ENCODE measurements around the gene UTP20. TPM values are rescaled to one million over a fixed set of nuclear protein-coding genes. Genes with fewer than 3 reads are reported as not detected.
"Not testable (repeated sequence)": the region's sequence is repeated elsewhere in the genome, so short reads cannot be mapped to it uniquely, and the experiment has no call there.

Gene UTP20
- total RNA-seq, 1 donor from 2014 or later, result 19.3 TPM

DNA sequence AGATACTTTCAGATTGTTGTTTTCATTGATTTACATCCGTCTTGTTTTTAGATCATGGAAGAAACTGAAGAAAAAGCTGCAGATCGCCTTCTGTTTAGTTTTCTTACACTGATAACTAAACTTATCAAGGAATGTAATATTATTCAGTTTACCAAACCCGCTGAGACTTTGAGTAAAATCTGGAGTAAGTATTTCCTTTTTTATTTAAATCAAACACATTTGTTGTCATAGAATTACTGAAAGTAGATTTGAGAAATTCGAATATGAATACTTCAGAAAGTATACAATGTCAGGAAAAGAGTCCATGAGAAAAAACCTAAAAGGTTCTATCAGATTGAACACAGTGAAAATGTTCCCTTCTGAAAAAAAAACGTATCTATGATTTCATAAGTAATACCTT is 95.7 kb downstream of the UTP20 start:
- no peak overlapping the region for H3K27ac ChIP-seq (ENCODE audit: low read depth, low read length)
- FAIRE-seq, result no peak

DNA sequence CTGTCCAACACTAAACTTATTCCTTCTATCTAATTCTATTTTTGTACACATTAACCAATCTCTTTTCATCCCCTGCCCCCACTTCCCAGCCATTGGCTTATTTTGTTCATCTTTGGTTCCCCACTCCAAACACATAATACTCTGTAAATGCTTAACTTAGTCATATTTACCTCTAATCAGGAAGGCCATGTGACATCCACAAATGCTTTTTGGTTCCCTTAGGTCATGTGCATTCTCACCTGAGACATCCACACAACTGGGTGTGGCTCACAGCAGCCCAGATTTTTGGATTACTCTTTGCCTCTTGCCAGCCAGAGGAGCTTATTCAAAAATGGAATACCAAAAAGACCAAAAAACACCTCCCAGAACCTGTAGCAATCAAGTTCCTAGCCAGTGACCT is 99.2 kb downstream of the UTP20 start:
- peaks cover 47% of the 10 kb centered on the region for H3K36me3 ChIP-seq (ENCODE audit: insufficient read depth, low read length)
- H3K4me1 Mint-ChIP-seq (ENCODE audit: low read depth, unreplicated experiment), result no peaks in the 10 kb centered on the region
- no peak for FAIRE-seq

More for the DNA sequence above, 95.7 kb downstream of the UTP20 start:
- DNase-seq (ENCODE audit: low read depth), result no peak
- Histone ChIP-seq H3K4me1 (ENCODE audit: insufficient read depth, low read length) (no peaks in the 10 kb centered on the region), H4K20me1 (ENCODE audit: insufficient read depth, low read length) (no peaks in the 10 kb centered on the region), H3K27me3 (ENCODE audit: insufficient read depth, low read length) (no peaks in the 10 kb centered on the region), H3K9ac (ENCODE audit: low read length) (no peak overlapping the region), H3K9me3 (ENCODE audit: insufficient read depth, low read depth, low read length) (no peaks in the 10 kb centered on the region), H3K4me3 (ENCODE audit: insufficient read depth, low read depth, low read length) (no peak overlapping the region), H3K36me3 (ENCODE audit: insufficient read depth, low read length) (peaks cover 53% of the 10 kb centered on the region), H3K79me2 (ENCODE audit: insufficient read depth, low read length) (no peaks in the 10 kb centered on the region), H3K4me2 (ENCODE audit: low read length) (no peak overlapping the region), H2AFZ (ENCODE audit: low read depth, low read length) (no peak overlapping the region)
- Mint-ChIP-seq H3K36me3 (ENCODE audit: low read depth, unreplicated experiment) (peaks cover 22% of the 10 kb centered on the region), H3K4me3 (ENCODE audit: unreplicated experiment) (no peak overlapping the region), H3K4me1 (ENCODE audit: low read depth, unreplicated experiment) (peaks cover 3% of the 10 kb centered on the region), H3K9me3 (ENCODE audit: unreplicated experiment) (no peaks in the 10 kb centered on the region), H3K27me3 (ENCODE audit: low read depth, unreplicated experiment) (no peaks in the 10 kb centered on the region), H3K27ac (ENCODE audit: unreplicated experiment) (no peak overlapping the region)
- TF ChIP-seq EZH2 (IDR thresholded peaks at IDR 0.05; ENCODE audit: insufficient read depth, low read length), result no peak
- TF ChIP-seq, protein P1, sequence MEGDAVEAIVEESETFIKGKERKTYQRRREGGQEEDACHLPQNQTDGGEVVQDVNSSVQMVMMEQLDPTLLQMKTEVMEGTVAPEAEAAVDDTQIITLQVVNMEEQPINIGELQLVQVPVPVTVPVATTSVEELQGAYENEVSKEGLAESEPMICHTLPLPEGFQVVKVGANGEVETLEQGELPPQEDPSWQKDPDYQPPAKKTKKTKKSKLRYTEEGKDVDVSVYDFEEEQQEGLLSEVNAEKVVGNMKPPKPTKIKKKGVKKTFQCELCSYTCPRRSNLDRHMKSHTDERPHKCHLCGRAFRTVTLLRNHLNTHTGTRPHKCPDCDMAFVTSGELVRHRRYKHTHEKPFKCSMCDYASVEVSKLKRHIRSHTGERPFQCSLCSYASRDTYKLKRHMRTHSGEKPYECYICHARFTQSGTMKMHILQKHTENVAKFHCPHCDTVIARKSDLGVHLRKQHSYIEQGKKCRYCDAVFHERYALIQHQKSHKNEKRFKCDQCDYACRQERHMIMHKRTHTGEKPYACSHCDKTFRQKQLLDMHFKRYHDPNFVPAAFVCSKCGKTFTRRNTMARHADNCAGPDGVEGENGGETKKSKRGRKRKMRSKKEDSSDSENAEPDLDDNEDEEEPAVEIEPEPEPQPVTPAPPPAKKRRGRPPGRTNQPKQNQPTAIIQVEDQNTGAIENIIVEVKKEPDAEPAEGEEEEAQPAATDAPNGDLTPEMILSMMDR (IDR thresholded peaks at IDR 0.05; ENCODE audit: insufficient read depth, low read depth, low read length), result no peak

DNA sequence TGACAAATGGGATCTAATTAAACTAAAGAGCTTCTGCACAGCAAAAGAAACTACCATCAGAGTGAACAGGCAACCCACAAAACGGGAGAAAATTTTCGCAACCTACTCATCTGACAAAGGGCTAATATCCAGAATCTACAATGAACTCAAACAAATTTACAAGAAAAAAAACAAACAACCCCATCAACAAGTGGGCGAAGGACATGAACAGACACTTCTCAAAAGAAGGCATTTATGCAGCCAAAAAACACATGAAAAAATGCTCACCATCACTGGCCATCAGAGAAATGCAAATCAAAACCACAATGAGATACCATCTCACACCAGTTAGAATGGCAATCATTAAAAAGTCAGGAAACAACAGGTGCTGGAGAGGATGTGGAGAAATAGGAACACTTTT is 111.3 kb downstream of the UTP20 start:
- H3K4me3 Mint-ChIP-seq (ENCODE audit: unreplicated experiment); H3K27ac ChIP-seq (ENCODE audit: low read depth, low read length); H3K27me3 Mint-ChIP-seq (ENCODE audit: low read depth, unreplicated experiment); H3K9ac ChIP-seq (ENCODE audit: low read length); H3K27me3 ChIP-seq (ENCODE audit: insufficient read depth, low read length); H3K4me3 ChIP-seq (ENCODE audit: insufficient read depth, low read depth, low read length); H3K9me3 ChIP-seq (ENCODE audit: insufficient read depth, low read depth, low read length); H3K4me1 Mint-ChIP-seq (ENCODE audit: low read depth, unreplicated experiment); DNase-seq (ENCODE audit: low read depth); H3K9me3 Mint-ChIP-seq (ENCODE audit: unreplicated experiment); H3K4me2 ChIP-seq (ENCODE audit: low read length); H3K4me1 ChIP-seq (ENCODE audit: insufficient read depth, low read length); H3K27ac Mint-ChIP-seq (ENCODE audit: unreplicated experiment); FAIRE-seq; H2AFZ ChIP-seq (ENCODE audit: low read depth, low read length): not testable (repeated sequence)
- H3K79me2 ChIP-seq (ENCODE audit: insufficient read depth, low read length), result peaks cover 24% of the 10 kb centered on the region
- H3K36me3 Mint-ChIP-seq (ENCODE audit: low read depth, unreplicated experiment), result peaks cover 15% of the 10 kb centered on the region
- peaks cover 43% of the 10 kb centered on the region for H3K36me3 ChIP-seq (ENCODE audit: insufficient read depth, low read length)
- peaks cover 16% of the 10 kb centered on the region for H4K20me1 ChIP-seq (ENCODE audit: insufficient read depth, low read length)

More for the DNA sequence above, 99.2 kb downstream of the UTP20 start:
- Mint-ChIP-seq H3K9me3 (ENCODE audit: unreplicated experiment) (no peaks in the 10 kb centered on the region), H3K27me3 (ENCODE audit: low read depth, unreplicated experiment) (no peaks in the 10 kb centered on the region), H3K27ac (ENCODE audit: unreplicated experiment) (no peak overlapping the region), H3K36me3 (ENCODE audit: low read depth, unreplicated experiment) (peaks cover 24% of the 10 kb centered on the region), H3K4me3 (ENCODE audit: unreplicated experiment) (no peak overlapping the region)
- DNase-seq (ENCODE audit: low read depth), result no peak
- Histone ChIP-seq H4K20me1 (ENCODE audit: insufficient read depth, low read length) (no peaks in the 10 kb centered on the region), H2AFZ (ENCODE audit: low read depth, low read length) (no peak overlapping the region), H3K4me1 (ENCODE audit: insufficient read depth, low read length) (no peaks in the 10 kb centered on the region), H3K79me2 (ENCODE audit: insufficient read depth, low read length) (no peaks in the 10 kb centered on the region), H3K9me3 (ENCODE audit: insufficient read depth, low read depth, low read length) (no peaks in the 10 kb centered on the region), H3K4me3 (ENCODE audit: insufficient read depth, low read depth, low read length) (no peak overlapping the region), H3K4me2 (ENCODE audit: low read length) (no peak overlapping the region), H3K27me3 (ENCODE audit: insufficient read depth, low read length) (no peaks in the 10 kb centered on the region), H3K9ac (ENCODE audit: low read length) (no peak overlapping the region), H3K27ac (ENCODE audit: low read depth, low read length) (no peak overlapping the region)
- TF ChIP-seq, protein P1 (IDR thresholded peaks at IDR 0.05; ENCODE audit: insufficient read depth, low read depth, low read length), result no peak
- no peak for TF ChIP-seq EZH2 (IDR thresholded peaks at IDR 0.05; ENCODE audit: insufficient read depth, low read length)
